ENCODE measurements around the gene OR5K4.
"Not testable (repeated sequence)": the region's sequence is repeated elsewhere in the genome, so short reads cannot be mapped to it uniquely, and the experiment has no call there.

The OR5K4 gene

DNA sequence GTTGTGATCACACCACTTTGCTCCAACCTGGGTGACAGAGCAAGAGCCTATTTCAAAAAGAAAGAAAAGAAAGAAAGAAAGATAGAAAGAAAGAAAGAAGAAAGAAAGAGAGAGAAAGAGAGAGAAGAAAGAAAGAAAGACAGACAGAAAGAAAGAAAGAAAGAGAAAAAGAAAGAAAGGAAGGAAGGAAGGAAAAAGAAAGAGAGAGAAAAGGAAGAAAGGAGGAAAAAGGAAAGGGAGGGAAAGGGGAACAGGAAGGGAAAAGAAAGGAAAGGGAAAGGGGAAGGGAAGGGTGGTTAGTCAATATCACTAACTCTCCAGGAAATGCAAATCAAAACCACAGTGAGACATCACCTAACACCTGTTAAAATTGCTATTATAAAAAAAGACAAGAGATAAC is 18.2 kb downstream of the OR5K4 start:
- DNase-seq, result no peak

DNA sequence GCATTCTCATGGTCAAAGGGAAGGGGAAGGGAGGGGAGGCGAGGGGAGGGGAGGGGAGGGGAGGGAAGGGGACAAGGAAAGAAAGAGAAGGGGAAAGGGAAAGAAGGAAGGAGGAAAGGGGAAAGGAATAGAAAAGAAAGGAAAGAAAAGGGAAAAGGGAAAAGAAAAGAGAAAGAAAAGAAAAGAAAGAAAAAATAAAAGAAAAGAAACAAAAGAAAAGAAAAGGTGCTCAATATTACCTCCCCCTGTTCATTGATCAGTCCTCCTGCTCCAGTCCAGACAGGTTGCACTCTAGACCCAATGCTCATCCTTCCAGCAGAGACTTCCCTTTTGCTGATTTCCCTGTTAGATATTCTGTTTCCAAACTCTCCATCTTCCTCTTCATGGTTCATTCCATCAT is 18.8 kb downstream of the OR5K4 start:
- DNase-seq, result no peak

DNA sequence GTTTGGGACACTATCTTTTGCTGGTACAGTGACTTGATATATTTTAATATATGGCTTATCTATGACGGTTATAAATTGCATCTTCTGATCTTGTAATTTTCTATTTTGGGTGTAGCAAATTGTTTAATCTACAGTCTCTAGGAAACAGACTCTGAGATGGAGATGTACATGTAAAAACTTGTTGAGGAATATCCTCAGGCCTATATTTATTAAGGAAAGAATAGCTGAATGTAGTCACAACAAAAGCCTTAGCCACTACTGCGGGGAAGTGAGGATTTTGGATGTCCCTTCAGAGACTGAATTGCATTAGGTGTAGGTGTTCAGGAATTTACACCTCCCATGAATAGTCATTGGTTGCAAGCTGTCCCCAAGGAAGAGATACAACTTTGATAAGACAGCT is 23.0 kb downstream of the OR5K4 start:
- no peak for DNase-seq

DNA sequence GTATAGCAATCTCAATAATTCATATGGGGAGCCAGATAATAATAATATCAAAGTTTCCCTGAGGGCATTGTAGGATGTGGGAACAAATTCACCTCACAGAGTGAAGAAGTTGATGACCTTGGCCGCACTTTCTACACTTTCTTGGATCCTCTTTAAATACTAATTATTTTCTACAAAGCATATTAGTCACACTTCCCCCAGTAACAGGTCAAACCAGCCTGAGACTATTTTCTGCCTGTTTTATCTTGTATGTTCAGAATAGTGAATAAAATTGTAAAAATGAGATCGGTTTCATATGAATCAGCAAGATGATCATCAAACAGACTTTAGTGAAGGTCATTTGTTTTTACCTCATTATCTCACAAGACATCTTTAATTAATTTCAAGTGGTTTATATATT is 34.5 kb downstream of the OR5K4 start:
- no peak for DNase-seq

DNA sequence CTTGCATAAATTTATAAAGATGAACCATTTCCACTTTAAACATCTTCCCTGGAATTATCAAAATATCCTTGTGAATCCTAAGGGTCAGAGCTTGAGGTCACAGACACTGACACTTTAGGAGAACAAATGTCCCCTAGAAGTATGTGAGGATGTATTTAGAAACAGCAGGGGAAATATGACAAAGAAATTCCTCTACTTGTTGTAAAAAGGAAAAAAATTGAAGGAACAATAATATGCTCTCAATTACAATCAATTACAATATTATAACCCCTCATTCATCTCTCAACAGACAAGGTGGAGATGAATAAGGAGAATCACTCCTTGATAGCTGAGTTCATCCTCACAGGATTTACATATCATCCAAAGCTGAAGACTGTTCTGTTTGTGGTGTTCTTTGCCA is 36.7 kb downstream of the OR5K4 start, which contains the start of gene OR5K3:
Gene OR5K3 (plus strand): TSS at position 301 of the 400 bp plus-strand sequence. CDS start 0 bp downstream, at position 301.
- DNase-seq, result no peak

DNA sequence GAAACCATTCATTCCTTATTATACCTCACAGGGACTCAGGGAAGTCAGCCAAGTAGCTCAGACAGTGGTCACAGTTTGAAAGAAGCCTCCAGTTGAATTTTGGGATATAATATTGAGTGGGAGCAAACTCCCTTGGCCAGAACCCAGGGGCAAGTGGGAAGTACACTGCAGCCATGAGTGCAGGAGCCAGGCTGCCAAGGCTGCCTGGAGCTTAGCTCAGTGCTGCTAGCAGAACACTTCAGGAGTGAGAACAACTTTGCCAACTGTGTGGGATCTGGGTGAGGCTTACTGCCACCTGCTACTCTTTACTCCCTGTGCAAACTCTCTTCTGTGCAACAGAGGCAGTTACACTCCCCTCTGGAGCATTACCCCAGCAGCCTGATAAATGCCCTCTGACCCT is 41.4 kb downstream of the OR5K4 start:
- DNase-seq, result no peak

DNA sequence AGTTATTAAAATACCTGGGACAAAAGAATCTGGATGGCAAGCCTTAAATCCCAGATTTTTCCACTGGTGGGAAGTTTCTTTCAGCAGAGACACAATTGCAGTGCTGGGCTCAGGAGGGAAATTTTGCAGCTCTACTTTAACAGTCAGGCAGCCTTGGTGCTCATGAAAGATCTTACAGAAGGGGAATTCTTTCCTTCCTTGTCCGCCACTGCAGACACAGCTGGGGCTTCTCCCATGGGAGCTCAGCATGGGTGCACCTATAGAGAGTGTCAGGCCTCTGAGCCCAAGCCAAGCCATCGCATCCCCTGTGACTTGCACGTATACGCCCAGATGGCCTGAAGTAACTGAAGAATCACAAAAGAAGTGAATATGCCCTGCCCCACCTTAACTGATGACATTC is 42.8 kb downstream of the OR5K4 start:
- not testable (repeated sequence) for DNase-seq

DNA sequence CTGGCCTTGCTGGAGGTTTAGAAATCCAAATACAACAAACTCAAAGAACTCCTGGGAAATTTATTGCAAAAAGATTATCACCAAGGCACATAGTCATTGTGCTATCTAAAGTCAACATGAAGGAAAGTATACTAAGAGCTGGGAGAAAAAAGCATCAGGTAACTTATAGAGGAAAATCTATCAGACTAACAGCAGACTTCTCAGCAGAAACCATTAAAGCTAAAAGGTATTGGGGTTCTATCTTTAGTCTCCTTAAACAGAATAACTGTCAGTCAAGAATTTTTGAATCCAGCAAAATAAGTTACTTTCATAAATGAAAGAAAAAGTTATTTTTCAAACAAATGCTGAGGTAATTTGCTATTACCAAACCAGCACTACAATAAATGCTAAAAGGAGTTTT is 44.9 kb downstream of the OR5K4 start:
- no peak for DNase-seq

DNA sequence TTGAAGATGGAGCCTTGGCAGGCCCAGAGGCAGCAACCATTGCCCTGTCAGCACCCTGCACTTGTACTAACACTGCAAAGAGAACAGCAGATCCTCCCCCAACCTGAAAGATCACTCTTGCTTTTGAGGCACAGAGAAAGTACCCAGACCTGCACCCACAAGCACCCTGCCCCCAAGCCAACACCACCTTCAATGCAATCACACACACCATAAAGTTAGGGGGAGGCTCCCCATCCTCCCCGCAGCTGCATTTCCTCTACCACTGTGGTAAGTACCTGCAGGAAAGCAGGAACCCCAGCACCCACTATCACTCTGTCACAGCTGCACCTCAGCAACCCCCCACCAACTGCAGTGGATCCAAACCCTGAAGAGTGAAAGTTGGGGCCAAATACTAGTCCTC is 48.9 kb downstream of the OR5K4 start:
- DNase-seq, result no peak

DNA sequence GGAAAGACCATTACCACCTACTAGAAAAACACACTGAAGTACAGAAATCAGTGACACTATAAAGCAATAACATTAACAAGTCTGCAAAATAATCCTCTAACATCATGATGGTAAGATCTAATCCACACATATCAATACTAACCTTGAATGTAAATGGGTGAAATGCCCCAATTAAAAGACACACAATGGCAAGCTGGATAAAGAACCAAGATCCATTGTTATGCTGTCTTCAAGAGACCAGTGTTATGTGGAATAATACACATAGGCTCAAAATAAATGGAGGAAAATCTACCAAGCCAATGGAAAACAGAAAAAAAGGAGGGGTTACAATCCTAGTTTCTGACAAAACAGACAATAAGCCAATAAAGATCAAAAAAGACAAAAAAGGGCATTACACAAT is 50.4 kb downstream of the OR5K4 start:
- no peak for DNase-seq

Measured in activated naive CD4-positive, alpha-beta T cell treated with Interleukin-2 at 50 U/mL for 16 hours (primary cell).